ENCODE results near the gene SPTLC2.

The SPTLC2 gene

DNA sequence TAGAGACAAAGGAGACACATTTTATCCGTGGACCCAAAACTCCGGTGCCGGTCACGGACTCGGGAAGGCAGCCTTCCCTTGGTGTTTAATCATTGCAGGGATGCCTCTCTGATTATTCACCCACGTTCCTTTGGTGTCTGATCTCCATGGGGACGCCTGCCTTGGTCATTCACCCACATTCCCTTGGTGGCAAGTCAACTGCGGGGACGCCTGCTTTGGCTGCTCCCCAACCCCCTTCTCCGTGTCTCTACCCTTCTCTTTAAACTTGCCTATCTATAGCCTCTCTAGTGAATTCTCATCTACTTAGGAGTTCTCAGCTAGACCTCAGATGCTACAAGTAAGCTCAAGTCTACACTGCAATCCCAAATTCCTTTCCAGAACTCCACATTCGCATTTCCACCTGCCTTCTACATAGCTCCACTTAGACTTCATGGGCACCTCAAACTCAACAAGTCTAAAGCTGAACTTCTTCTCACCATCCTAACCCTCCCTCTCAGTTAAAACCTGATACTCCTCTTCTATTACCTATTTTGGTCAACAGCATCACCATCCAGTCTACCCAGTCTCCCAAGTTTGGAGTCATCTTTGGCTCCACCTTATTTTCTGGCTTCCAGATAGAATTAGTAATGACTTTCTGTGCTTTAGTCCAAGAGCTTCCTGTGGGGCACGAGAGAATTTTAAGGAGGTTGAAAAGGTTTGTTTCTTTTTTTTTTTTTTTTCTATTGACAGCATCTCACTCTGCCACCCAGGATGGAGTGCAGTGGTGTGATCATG lies 14.4 kb downstream of the SPTLC2 start:
- no peak for ATAC-seq
- no peak for TF ChIP-seq POU6F1 (CRISPR knock-in tag; IDR thresholded peaks at IDR 0.05; ENCODE audit: borderline replicate concordance, low read depth)
- TF ChIP-seq ZC3H10 (CRISPR knock-in tag; IDR thresholded peaks at IDR 0.05) = no peak
- TF ChIP-seq ZNF70 (CRISPR knock-in tag; IDR thresholded peaks at IDR 0.05) = no peak
- no peak for TF ChIP-seq ZNF565 (CRISPR knock-in tag; conservative IDR thresholded peaks at IDR 0.05; ENCODE audit: low read depth)
- TF ChIP-seq, protein P1, sequence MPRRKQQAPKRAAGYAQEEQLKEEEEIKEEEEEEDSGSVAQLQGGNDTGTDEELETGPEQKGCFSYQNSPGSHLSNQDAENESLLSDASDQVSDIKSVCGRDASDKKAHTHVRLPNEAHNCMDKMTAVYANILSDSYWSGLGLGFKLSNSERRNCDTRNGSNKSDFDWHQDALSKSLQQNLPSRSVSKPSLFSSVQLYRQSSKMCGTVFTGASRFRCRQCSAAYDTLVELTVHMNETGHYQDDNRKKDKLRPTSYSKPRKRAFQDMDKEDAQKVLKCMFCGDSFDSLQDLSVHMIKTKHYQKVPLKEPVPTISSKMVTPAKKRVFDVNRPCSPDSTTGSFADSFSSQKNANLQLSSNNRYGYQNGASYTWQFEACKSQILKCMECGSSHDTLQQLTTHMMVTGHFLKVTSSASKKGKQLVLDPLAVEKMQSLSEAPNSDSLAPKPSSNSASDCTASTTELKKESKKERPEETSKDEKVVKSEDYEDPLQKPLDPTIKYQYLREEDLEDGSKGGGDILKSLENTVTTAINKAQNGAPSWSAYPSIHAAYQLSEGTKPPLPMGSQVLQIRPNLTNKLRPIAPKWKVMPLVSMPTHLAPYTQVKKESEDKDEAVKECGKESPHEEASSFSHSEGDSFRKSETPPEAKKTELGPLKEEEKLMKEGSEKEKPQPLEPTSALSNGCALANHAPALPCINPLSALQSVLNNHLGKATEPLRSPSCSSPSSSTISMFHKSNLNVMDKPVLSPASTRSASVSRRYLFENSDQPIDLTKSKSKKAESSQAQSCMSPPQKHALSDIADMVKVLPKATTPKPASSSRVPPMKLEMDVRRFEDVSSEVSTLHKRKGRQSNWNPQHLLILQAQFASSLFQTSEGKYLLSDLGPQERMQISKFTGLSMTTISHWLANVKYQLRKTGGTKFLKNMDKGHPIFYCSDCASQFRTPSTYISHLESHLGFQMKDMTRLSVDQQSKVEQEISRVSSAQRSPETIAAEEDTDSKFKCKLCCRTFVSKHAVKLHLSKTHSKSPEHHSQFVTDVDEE (CRISPR knock-in tag; IDR thresholded peaks at IDR 0.05) = no peak
- TF ChIP-seq ARNTL (CRISPR knock-in tag; IDR thresholded peaks at IDR 0.05; ENCODE audit: borderline replicate concordance, low read depth) = no peak
- no peak for TF ChIP-seq TCF4 (CRISPR knock-in tag; IDR thresholded peaks at IDR 0.05; ENCODE audit: borderline replicate concordance)
- TF ChIP-seq, protein P2, sequence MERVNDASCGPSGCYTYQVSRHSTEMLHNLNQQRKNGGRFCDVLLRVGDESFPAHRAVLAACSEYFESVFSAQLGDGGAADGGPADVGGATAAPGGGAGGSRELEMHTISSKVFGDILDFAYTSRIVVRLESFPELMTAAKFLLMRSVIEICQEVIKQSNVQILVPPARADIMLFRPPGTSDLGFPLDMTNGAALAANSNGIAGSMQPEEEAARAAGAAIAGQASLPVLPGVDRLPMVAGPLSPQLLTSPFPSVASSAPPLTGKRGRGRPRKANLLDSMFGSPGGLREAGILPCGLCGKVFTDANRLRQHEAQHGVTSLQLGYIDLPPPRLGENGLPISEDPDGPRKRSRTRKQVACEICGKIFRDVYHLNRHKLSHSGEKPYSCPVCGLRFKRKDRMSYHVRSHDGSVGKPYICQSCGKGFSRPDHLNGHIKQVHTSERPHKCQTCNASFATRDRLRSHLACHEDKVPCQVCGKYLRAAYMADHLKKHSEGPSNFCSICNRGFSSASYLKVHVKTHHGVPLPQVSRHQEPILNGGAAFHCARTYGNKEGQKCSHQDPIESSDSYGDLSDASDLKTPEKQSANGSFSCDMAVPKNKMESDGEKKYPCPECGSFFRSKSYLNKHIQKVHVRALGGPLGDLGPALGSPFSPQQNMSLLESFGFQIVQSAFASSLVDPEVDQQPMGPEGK (CRISPR knock-in tag; IDR thresholded peaks at IDR 0.05; ENCODE audit: borderline replicate concordance) = no peak
- TF ChIP-seq CSDC2 (CRISPR knock-in tag; IDR thresholded peaks at IDR 0.05) = no peak
- TF ChIP-seq PPARA (CRISPR knock-in tag; IDR thresholded peaks at IDR 0.05; ENCODE audit: borderline replicate concordance) = no peak
- no peak for TF ChIP-seq CSRNP3 (CRISPR knock-in tag; IDR thresholded peaks at IDR 0.05)
- TF ChIP-seq RARB (CRISPR knock-in tag; IDR thresholded peaks at IDR 0.05) = no peak
- no peak for TF ChIP-seq TOX (CRISPR knock-in tag; IDR thresholded peaks at IDR 0.05; ENCODE audit: borderline replicate concordance)
- TF ChIP-seq ZFP3 (CRISPR knock-in tag; IDR thresholded peaks at IDR 0.05) = no peak
- TF ChIP-seq OSR1 (CRISPR knock-in tag; IDR thresholded peaks at IDR 0.05) = no peak
- TF ChIP-seq, protein P3, sequence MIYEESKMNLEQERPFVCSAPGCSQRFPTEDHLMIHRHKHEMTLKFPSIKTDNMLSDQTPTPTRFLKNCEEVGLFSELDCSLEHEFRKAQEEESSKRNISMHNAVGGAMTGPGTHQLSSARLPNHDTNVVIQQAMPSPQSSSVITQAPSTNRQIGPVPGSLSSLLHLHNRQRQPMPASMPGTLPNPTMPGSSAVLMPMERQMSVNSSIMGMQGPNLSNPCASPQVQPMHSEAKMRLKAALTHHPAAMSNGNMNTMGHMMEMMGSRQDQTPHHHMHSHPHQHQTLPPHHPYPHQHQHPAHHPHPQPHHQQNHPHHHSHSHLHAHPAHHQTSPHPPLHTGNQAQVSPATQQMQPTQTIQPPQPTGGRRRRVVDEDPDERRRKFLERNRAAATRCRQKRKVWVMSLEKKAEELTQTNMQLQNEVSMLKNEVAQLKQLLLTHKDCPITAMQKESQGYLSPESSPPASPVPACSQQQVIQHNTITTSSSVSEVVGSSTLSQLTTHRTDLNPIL (CRISPR knock-in tag; IDR thresholded peaks at IDR 0.05; ENCODE audit: low read depth) = no peak
- no peak for TF ChIP-seq ZNF8 (CRISPR knock-in tag; IDR thresholded peaks at IDR 0.05)

DNA sequence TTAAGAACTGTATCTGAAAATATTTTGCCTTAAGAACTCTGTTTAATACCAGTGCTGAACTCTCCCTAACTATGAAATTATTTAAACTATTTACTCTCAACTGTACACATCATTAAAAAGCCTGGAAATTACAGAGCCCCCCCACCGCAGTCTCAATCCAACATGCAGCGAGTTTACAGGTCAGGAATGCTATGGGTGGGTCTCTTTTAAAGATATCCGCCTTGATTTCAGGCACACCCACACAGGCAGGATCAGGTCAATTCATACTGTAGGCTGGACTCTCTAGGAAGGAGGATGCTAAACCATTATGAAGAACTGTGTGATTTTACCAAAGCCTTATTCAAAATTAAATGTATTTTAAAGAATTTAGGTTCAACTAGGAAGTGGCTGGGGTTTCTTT lies 16.5 kb downstream of the SPTLC2 start:
- peak; percentile 58 for ATAC-seq
- TF ChIP-seq ARNTL (CRISPR knock-in tag; IDR thresholded peaks at IDR 0.05; ENCODE audit: borderline replicate concordance, low read depth) (no peak), TCF4 (CRISPR knock-in tag; IDR thresholded peaks at IDR 0.05; ENCODE audit: borderline replicate concordance) (no peak), TOX (CRISPR knock-in tag; IDR thresholded peaks at IDR 0.05; ENCODE audit: borderline replicate concordance) (no peak)
- TF ChIP-seq, protein P3 (CRISPR knock-in tag; IDR thresholded peaks at IDR 0.05; ENCODE audit: low read depth) = no peak
